Measurements from ENCODE around the gene WNK4. TPM values are rescaled to one million over a fixed set of nuclear protein-coding genes. Genes with fewer than 3 reads are reported as not detected.

The WNK4 gene
- polyA plus RNA-seq, 1 experiment, result 2.9 TPM

DNA sequence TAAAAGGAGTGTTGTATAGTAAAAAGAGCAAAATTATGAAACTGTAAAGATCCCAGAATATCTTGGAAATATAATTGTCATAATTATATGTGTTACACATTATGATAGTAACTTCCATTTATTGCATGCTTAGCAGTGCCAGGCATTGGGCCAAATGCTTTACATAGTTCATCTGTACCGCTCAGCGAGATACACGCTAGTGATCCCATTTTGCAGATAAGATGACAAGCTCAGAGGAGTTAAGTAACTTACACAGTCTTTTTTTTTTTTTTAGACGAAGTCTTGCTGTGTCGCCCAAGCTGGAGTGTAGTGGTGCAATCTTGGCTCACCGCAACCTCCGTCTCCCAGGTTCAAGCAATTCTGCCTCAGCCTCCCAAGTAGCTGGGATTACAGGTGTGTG lies 28.8 kb upstream of the WNK4 start:
- TF ChIP-seq, protein P1, sequence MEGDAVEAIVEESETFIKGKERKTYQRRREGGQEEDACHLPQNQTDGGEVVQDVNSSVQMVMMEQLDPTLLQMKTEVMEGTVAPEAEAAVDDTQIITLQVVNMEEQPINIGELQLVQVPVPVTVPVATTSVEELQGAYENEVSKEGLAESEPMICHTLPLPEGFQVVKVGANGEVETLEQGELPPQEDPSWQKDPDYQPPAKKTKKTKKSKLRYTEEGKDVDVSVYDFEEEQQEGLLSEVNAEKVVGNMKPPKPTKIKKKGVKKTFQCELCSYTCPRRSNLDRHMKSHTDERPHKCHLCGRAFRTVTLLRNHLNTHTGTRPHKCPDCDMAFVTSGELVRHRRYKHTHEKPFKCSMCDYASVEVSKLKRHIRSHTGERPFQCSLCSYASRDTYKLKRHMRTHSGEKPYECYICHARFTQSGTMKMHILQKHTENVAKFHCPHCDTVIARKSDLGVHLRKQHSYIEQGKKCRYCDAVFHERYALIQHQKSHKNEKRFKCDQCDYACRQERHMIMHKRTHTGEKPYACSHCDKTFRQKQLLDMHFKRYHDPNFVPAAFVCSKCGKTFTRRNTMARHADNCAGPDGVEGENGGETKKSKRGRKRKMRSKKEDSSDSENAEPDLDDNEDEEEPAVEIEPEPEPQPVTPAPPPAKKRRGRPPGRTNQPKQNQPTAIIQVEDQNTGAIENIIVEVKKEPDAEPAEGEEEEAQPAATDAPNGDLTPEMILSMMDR (IDR thresholded peaks at IDR 0.05; ENCODE audit: insufficient read depth, low read depth, low read length), result no peak
- ChIA-PET POLR2A (no interaction called here), CTCF (interaction anchor here (1.9 kb wide), 1 partner anchor 73 kb away, joined by 7 read pairs; the partner anchor contains the start of gene BECN1)
- Histone ChIP-seq H3K36me3 (ENCODE audit: control insufficient read depth, insufficient read depth, low read length) (no peaks in the 10 kb centered on the region), H3K27me3 (ENCODE audit: control insufficient read depth, insufficient read depth, low read length) (peaks cover 9% of the 10 kb centered on the region), H3K4me3 (ENCODE audit: low read depth, low read length) (no peak overlapping the region)
- no peak for DNase-seq (ENCODE audit: low read depth)

DNA sequence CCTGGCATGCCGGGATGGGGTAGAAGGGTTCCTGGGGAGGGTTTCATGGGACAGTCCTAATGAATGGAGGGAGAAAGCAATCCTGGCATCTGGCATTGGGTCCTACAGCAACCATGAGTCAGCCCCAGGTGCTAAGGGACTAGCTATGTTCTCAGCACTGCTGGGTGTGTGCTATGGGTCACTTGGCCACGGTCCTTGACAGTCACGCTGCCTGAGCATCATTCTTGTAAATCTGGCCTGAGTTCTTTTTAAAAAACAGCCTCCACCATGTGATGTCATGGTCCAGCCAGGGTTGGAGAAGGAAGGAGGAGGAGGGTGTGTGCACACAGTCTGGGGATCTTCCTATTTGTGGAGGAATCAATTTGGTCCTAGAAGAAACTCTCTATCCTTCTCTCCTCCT lies 25.6 kb upstream of the WNK4 start:
- POLR2A ChIA-PET, result no interaction called here
- TF ChIP-seq, protein P1 (IDR thresholded peaks at IDR 0.05; ENCODE audit: insufficient read depth, low read depth, low read length), result no peak
- CTCF ChIA-PET, result interaction anchor here (1.9 kb wide), 1 partner anchor 9 kb away, joined by 9 read pairs; no protein-coding TSS in a partner anchor
- DNase-seq (ENCODE audit: low read depth), result no peak
- Histone ChIP-seq H3K4me3 (ENCODE audit: low read depth, low read length) (no peak overlapping the region), H3K36me3 (ENCODE audit: control insufficient read depth, insufficient read depth, low read length) (no peaks in the 10 kb centered on the region), H3K27me3 (ENCODE audit: control insufficient read depth, insufficient read depth, low read length) (peaks cover 13% of the 10 kb centered on the region)

DNA sequence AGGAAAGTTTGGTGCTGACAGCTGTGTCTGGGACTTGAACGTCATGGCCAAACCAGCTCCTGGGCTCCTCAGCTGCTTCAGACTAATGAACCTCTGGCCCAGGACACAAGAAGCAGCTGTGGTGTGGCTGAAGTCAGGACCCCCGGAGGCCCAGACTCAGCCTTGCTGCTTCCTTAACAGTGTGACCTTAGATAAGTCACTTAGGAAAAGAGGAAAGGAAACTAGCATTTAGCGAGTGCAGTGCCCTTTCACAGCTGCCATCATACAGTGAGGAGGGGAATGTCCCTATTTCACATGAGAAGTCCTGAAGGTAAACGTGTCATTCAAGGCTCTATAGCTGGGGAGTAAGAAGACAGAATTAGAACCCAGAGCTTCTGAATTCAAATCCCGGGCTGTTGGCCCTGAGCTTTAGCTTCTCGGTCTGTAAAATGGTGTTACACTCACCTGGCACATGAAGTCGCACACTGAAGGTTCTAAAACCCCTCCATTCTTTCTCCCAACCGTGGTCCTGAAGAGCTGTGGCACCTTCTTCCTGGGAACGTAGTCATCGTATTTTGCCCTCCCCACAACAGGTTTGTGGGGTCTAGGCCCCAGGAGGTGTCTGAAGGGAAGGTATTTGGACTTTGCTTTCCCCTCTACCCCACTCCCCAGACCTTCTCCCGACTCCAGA lies 20.3 kb upstream of the WNK4 start:
- TF ChIP-seq, protein P1 (IDR thresholded peaks at IDR 0.05; ENCODE audit: insufficient read depth, low read depth, low read length), result no peak
- H3K4me3 ChIP-seq (ENCODE audit: low read depth, low read length), result no peak overlapping the region
- H3K36me3 ChIP-seq (ENCODE audit: control insufficient read depth, insufficient read depth, low read length), result no peaks in the 10 kb centered on the region
- DNase-seq (ENCODE audit: low read depth), result no peak
- ChIA-PET POLR2A (no interaction called here), CTCF (interaction anchor here (0.9 to 5.2 kb wide), 7 partner anchors 9 to 182 kb away, joined by 3 to 36 read pairs (median 4); partner anchors contain the start of gene PSMC3IP)
- peaks cover 16% of the 10 kb centered on the region for H3K27me3 ChIP-seq (ENCODE audit: control insufficient read depth, insufficient read depth, low read length)

DNA sequence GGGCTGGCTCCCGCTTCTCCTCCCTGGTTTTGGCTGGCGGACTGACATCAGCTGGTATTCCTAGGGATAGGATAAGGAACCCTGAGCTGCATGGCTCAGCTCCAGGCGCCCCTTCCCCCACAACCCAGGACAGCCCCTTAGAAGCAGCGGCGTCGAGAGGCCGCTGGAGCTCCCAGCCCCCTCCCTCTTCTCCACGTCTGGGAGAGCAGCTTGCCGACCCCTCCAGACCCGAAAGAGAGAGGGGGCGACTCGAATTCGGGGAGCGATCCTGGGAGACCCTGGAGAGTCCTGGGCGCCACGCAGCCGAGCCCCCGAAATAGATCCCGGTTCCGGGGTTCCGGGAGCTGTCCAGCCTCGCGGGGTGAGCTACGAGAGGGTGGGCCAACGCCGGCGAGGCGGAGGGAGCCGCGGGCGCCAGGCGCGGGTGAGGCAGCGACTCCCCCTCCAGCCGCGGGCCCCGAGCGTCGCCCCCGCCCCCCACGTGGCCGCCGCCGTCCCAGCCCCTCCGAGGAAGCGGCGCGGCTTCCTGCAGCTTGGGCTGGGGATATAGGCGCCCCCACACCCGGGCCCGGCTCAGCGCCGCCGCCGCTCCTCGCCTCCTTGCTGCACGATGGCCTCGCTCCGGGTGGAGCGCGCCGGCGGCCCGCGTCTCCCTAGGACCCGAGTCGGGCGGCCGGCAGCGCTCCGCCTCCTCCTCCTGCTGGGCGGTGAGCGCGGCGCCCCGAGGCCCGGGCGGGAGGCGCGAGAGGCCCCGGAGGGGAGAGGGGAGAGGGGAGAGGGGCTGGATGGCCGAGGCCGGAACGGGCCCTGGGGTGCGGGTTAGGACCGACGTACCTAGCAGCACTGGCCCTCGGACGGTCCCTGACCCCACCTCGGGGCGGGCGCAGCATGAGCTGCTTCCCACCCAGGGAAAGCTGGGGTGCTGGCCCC lies 19.5 kb upstream of the WNK4 start, which contains the start of gene RAMP2:
TSS of gene RAMP2 (plus strand) at position 576 of the 930 bp plus-strand sequence. CDS start at position 611, 35 bp downstream.
- ChIA-PET CTCF (interaction anchor here (0.9 to 5.2 kb wide), 11 partner anchors 9 to 183 kb away, joined by 3 to 36 read pairs (median 4); partner anchors contain the start of genes PSMC3IP and VPS25), POLR2A (no interaction called here)
- TF ChIP-seq, protein P1 (IDR thresholded peaks at IDR 0.05; ENCODE audit: insufficient read depth, low read depth, low read length), result no peak
- DNase-seq (ENCODE audit: low read depth), result no peak
- Histone ChIP-seq H3K27me3 (ENCODE audit: control insufficient read depth, insufficient read depth, low read length) (peaks cover 16% of the 10 kb centered on the region), H3K36me3 (ENCODE audit: control insufficient read depth, insufficient read depth, low read length) (no peaks in the 10 kb centered on the region), H3K4me3 (ENCODE audit: low read depth, low read length) (peak within 1 kb of the TSS; percentile 38)

DNA sequence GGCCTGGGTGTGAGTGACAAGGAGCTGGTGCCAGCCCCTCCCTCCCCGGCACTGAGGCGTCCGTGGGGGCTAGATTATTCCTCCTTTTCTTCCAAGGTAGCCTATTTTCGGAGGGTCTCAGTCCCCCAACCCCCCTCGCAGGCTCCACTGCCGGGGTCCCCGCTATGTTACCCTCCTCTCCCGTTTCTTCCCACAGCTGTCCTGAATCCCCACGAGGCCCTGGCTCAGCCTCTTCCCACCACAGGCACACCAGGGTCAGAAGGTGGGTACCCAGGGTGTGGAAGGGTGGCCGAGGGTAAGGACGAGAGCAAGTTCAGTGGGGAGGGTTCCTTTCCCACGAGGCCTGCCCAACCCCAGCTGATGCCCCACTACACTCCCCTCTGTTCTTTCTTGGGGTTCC lies 18.8 kb upstream of the WNK4 start:
- peaks cover 16% of the 10 kb centered on the region for H3K27me3 ChIP-seq (ENCODE audit: control insufficient read depth, insufficient read depth, low read length)
- H3K4me3 ChIP-seq (ENCODE audit: low read depth, low read length), result peak overlapping the region; percentile 38
- DNase-seq (ENCODE audit: low read depth), result no peak
- TF ChIP-seq, protein P1 (IDR thresholded peaks at IDR 0.05; ENCODE audit: insufficient read depth, low read depth, low read length), result no peak
- CTCF ChIA-PET, result interaction anchor here (1.2 to 5.2 kb wide), 8 partner anchors 12 to 183 kb away, joined by 3 to 36 read pairs (median 11); partner anchors contain the start of genes PSMC3IP, VPS25 and WNK4
- H3K36me3 ChIP-seq (ENCODE audit: control insufficient read depth, insufficient read depth, low read length), result no peaks in the 10 kb centered on the region
- POLR2A ChIA-PET, result no interaction called here

All from BJ (cell line).